CD4-positive, alpha-beta T cell treated with Interleukin-10 for 1 hour (primary cell): Measurements from ENCODE around the gene ATRIP.
"Not testable (repeated sequence)": the region's sequence is repeated elsewhere in the genome, so short reads cannot be mapped to it uniquely, and the experiment has no call there.

ENCODE experiments used
- DNase-seq: peaks from one replicate; pipeline ENCODE4 v3.0.0-alpha.2; 2020

The ATRIP gene

GRCh38 chr3:48470286-48470685 is 23.7 kb downstream of the ATRIP start:
- no peak for DNase-seq

GRCh38 chr3:48472673-48472922 is 26.1 kb downstream of the ATRIP start:
- DNase-seq: no peak

DNA sequence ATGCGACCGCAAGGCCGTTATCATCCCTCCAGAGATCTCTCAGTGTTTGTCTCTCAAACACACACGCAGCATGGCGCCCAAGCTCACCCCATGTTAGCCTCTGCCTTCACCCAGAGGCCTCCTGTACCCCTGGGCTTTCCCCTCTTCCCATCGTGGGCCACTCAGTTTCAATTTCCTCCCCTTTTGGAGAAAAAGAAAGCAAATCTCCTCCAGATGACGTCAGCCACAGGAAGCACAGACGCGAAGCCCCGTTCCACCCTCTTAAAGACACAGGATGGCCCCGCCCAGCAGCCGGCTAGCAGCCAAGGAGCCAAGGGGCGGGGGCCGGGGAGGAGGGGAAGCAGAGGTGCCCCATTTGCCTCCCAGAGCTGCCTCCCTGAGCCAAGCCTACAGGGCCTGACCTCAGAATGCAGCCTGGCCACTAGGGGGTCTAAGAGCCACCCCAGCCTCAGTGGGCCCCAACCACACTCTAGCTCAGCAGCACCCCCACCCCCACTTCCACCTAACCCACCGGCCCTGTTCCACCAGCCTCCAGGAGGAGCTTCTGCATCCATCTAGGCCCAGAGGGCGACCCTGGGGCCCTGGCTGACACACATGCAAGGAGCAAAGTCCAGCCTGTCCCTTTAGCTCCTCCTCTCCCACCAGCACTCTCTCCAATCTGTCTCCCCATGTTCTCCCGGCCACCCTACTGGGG is 26.5 kb downstream of the ATRIP start:
- DNase-seq: peak; percentile 97

DNA sequence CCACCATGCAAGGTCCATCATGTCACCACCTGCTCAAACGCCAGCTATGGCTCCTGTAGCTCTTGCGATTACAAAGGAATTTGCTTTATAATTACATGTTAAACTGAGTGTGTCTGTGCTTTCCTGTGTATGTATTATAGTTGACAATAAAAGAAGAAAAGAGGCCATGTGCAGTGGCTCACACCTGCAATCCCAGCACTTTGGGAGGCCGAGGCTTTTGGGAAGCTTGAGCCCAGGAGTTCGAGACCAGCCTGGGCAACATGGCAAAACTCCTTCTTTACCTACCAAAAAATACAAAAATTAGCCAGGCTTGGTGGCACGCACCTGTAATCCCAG is 27.0 kb downstream of the ATRIP start:
- DNase-seq: no peak

- not testable (repeated sequence) for DNase-seq
Measured at GRCh38 chr3:48474031-48474430, 27.5 kb downstream of the ATRIP start.

DNA sequence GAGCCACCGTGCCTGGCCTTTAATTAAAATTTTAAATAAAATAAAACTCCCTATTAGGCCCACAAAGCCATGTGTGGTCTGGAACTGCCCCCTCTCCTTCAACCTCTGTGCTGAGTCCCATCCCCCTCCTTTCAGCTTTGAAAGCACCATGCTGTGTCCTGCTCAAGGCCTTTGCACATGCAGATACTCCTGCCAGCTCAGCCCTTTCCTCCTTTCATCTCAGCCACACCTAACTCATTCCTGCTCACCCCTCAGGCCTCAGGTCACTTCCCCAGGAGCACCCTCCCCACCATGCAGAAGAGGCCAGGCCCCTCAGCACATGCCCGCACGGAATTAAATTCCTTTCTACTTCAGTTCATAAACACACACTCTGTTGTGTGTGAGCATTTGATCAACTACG is 28.1 kb downstream of the ATRIP start:
- DNase-seq: no peak

- no peak for DNase-seq
Measured at GRCh38 chr3:48475188-48475587, 28.7 kb downstream of the ATRIP start.

GRCh38 chr3:48476426-48477053 is 30.0 kb downstream of the ATRIP start:
- DNase-seq: no peak

GRCh38 chr3:48477959-48478520 is 31.5 kb downstream of the ATRIP start:
- no peak for DNase-seq

DNA sequence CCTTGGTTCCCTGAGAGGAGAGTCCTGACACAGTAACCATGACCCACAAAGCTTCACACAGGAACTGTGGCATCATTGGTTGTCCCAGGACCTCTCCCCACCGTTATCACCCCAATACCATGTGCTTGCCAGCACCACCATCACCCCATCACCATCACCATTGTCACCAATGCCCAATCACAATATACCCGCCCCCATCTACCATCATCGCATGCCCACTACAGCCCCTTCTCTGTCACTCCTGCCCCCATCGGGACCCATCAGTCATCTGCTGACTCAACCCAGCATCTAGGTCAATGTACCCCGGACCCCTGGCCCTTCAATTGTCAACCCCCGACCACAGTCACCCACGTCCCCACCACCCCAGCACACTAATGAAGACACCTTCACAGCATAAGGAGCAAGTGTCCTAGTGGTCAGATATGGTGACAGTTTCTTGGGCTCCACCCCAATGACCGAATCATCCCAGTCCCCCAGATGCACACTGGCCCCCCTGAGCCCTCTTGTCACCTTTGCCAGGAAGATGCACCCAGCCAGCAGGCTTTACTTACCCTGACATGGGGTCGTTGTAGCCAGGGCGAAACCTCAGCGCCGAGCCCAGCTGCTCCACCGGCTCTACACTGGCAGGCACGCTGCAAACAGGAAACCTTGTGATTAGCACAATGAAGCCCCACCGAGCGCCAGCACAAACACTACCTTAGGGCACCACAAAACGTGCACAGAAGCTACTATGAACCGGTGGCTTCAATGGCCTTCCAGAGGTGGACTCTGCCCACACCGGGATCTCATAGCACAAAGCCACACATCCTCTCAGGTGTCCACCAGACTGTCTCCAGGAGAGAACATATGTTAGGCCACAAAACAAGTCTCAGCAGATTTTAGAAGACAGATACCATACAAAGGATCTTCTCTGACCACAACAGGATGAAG is 32.4 kb downstream of the ATRIP start:
- peak; percentile 70 for DNase-seq

DNA sequence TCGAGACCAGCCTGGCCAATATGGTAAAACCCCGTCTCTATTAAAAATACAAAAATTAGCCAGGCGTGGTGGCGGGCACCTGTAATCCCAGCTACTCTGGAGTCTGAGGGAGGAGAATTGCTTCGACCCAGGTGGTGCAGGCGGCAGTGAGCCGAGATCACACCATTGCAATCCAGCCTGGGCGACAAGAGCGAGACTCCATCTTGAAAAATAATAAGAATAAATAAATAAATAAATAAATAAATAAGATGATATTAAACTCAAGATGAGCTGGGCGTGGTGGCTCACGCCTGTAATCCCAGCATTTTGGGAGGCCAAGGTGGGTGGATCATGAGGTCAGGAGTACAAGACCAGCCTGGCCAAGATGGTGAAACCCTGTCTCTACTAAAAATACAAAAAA is 34.4 kb downstream of the ATRIP start:
- not testable (repeated sequence) for DNase-seq

- not testable (repeated sequence) for DNase-seq
Measured at GRCh38 chr3:48482822-48483221, 36.3 kb downstream of the ATRIP start.

- no peak for DNase-seq
Measured at GRCh38 chr3:48486952-48487351, 40.4 kb downstream of the ATRIP start.

DNA sequence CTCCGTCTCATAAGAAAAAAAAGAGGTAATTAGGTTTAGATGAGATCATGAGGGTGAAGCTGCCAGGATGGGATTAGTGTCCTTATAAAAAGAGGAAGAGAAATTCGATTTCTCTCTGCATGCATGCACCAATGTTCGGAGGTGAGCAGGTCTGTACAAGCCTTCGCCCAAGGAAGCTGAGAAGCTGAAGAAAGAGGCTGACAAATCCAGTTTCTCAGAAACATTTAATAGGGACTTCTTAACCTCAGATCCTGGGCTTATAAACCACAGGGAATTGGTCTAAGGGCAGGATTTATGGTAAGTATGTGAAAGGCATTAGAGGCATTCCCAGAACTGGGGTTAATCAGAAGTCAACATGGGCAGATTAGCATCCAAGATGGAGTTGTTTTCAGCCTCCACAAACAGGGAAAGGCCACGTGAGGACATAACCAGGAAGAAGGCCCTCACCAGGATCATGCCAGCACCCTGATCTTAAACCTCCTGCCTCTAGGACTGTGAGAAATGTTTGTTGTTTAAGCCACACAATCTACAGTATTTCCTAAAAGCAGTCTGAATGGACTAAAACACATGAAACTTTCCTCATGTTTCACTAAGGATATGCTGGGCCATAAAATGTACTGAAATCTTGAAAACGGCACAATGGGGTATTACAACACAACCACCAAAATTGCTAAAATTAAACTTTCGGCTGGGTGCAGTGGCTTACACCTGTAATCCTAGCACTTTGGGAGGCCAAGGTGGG is 46.1 kb downstream of the ATRIP start:
- no peak for DNase-seq

DNA sequence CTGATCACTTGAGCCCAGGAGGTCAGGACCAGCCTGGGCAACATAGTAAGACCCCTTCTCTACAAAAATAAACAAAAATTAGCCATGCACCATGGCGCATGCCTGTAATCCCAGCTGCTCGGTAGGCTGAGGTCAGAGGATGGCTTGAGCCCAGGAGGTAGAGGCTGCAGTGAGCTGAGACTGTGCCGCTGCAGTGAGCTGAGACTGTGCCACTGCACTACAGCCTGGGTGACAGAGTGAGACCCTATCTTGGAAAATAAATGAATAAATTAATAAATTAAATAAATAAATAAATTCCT is 46.6 kb downstream of the ATRIP start:
- no peak for DNase-seq

DNA sequence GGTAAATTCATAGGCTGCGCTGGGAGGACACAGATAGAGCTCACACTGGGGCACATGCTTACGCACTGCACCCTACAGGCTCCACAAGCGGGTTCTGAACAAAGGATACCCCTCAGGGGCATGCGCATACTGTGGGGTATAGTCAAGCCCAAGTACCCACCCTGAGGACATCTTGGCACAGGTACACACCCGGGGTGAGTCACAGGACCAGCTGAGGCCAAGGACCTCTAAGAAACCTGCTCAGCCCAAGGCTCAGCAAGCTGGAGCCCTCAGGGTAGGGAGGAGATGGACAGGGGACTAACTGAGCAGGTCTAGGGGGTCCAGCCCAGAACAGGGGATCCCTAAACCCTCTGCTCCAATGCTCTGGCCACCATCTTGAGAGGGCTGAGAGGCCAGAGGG is 54.1 kb downstream of the ATRIP start:
- DNase-seq: no peak

GRCh38 chr3:48501196-48501595 is 54.7 kb downstream of the ATRIP start:
- DNase-seq: no peak

DNA sequence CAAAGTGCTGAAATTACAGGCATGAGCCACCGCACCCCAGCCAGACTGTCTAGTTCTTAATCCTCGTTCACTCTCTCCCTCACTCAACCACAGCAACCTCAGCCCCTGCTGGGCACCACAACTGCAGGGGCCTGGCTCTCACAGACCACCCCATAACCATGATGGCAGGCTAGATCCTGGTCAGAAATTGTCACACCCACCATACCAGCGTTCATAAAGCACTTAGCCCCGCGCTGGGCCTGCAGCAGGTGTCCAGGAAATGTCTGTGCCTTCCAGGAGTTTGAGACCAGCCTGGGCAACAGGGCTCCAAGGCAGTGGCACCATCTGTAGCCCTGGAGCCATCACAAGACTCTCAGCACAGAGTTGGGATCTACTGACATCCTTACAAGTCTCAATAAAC is 55.6 kb downstream of the ATRIP start:
- DNase-seq: no peak

- no peak for DNase-seq
Measured at GRCh38 chr3:48502728-48503168, 56.2 kb downstream of the ATRIP start.

DNA sequence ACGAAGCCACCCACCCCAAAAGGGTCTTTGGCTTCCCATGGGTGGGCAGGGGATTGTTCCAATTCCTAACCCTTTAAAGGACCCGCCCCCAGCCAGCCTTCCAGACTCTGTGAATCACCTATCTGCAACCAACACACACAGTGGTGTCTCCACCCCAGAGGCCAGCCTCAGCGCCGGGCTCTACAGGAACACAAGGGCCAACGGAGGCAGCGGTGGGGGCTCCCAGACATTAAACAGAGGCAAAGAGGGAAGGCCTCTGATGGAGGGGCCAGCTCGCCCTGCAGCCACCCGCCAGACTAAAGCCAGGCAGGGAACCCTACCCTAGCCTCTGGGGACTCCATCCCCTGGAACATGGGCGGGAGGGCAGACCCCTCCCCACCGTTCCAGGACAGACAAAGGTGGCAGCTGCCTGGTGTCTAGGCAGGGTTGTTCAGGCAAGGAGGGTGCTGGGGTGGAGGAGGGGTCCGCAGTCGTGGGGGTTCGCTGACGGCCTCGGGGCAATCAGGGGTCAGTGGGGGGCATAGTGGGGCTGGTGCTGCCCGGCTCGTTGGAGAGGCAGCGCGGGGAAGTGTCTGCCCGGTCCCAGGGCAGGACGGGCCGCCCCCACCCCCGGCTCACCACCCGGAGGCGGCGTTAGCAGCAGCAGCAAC is 57.0 kb downstream of the ATRIP start:
- DNase-seq: no peak

- peak; percentile 67 for DNase-seq
Measured at GRCh38 chr3:48504051-48504946, 57.8 kb downstream of the ATRIP start, which contains the start of gene SHISA5. TSS of gene SHISA5 (minus strand) at chr3:48504174. CDS start at chr3:48504094, 80 bp downstream.

GRCh38 chr3:48505146-48505545 is 58.6 kb downstream of the ATRIP start:
- no peak for DNase-seq
